ENCODE results near the gene FBXO28. TPM values are rescaled to one million over a fixed set of nuclear protein-coding genes. Genes with fewer than 3 reads are reported as not detected.

Gene FBXO28
- polyA plus RNA-seq, 1 donor: 18.1 TPM

DNA sequence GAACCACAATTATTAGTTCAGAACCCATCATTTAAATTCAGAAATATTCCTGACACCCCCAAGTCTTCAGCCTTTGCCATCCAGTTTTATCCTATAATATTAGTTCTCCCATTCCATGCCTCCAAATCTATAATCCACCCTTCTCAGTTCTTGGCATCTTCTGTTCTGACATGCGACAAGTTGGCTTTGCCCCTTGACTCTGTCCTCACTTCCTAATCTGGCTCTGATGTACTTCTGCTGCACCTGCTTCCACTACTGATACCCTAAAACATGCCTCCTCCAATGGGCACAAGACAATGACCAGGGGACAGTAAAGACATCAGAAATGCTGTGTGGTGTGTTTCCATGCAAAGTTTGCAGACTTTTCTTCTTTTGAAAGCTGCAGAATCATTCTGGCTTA is 17.1 kb upstream of the FBXO28 start:
- no peak for DNase-seq

DNA sequence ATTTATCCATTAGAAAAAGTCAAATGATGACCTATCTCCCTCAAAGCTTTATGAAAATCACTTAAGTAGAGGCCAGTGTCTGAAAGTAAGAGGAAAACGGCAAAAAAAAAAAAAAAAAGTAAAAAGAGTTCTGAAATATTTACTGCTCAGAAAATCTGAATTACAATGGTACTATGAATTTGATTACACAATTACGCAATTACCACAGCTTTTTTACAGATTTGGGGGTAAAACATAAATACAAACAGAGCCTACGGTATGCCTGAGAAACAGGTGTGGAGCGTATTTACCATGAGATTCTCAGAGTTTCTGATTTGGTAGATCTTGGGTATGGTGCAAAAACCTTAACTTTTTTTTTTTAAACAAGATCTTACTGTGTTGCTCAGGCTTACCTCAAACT is 15.9 kb upstream of the FBXO28 start:
- DNase-seq: no peak

DNA sequence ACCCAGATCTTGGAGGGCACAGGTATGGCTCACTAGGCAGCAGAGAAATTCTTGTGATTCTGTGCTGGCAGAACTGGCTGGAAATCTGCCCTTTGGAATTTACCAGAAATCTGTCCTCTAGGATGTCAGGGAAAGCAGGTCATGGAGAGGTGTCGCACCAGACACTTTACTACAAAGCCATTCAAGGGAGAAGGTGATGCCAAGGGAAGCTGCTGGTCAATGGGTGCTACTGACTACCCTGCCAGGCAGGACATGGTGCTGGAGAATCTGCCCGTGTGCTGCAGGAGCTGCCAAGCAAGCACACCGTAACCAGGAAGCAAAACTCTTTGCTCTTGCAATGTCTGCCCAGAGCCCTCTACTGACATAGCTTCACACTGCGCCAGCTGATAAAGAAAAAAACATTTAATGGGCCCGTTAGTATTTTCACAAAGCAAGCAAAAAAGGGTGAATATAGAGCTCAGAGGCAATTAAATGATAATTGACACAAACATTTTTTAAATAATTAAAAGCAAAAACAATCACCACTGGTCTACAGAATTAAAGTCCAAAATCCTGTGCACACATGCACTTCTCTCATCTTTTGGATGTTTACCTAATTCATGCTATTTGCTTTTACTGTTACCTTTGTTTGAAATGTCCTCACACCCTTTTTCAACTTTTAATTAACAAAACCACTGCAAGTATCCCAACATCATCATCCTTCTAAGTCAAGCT is 7.2 kb upstream of the FBXO28 start:
- no peak for DNase-seq

DNA sequence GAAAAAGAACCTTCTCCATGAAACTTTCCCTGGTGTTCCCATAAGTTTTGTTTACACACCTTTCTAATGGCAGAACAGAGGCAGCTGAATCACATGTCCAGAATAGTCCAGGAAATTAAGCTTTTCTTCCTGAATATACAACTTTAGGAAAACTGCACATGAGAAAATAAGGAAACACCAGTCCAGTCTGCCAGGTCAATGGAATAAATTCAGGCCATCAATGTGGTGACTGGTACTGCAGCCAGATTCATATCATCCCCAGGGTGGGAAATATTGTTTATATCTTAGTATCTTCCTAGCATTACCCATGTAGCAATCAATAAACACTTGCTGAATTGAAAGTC is 6.7 kb upstream of the FBXO28 start:
- DNase-seq: no peak

DNA sequence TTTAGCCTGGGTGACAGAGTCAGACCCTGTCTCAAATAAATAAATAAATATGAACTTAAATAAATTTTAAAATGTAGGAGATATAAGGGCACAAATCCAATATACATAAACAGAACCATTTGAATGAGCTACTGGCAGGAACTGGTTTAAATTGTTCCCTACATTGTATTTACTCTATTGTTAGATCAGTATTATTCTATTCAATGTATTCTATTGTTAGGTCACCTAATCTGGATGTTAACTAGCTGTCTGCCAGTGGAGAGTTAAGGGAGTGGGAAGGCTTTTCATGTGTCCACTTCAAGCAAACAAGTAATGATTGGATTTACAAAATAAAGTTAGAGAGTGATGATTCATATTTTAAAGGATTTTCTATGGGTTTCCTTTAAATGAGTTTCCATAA is 4.9 kb upstream of the FBXO28 start:
- no peak for DNase-seq

DNA sequence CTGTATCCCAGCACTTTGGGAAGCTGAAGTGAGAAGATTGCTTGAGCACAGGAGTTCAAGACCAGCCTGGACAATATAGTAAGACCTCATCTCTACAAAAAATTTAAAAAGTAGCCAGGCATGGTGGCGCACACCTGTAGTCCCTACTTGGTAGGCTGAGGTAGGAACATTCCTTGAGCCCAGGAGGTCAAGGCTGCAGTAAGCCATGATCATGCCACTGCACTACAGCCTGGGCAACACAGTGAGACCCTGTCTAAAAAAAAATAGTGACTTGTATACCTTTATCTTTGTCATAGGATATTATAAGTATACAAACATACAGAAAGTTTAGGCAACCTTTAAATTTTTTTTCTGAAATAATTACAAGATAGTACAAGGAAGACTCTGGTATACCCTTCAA is 3.9 kb upstream of the FBXO28 start:
- no peak for DNase-seq

DNA sequence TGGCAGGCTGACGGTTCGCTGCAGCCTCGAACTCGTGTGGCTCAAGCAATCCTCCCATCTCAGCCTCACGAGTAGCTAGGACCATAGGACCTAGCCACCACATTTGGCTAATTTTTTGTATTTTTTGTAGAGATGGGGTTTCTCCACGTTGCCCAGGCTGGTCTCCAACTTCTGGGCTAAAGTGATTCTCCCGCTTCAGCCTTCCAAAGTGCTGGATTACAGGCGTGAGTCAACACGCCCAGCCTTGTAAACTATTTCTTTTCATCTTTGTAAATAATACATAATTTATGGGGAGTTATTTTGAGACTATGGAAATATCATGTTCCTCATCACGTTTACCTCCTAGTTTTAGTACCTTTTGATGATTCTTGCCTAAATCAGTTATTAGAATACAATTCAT is 906 bp upstream of the FBXO28 start:
- no peak for DNase-seq

DNA sequence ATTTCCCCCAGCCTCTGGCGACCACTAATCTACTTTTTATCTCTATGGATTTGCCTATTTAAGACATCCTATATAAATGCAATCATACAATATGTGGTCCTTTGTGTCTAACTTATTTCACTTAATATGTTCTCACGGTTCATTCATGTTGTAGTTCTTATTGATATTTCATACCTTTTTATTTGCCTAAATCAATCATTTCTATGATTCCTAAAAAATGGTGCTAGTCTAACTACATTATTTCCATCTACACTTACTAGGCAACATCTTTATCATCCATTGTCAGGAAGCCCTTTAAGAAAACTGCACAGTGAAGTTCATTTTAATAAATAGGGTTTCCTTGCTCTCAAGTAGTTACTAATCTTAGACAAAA is 380 bp upstream of the FBXO28 start:
- DNase-seq: no peak

DNA sequence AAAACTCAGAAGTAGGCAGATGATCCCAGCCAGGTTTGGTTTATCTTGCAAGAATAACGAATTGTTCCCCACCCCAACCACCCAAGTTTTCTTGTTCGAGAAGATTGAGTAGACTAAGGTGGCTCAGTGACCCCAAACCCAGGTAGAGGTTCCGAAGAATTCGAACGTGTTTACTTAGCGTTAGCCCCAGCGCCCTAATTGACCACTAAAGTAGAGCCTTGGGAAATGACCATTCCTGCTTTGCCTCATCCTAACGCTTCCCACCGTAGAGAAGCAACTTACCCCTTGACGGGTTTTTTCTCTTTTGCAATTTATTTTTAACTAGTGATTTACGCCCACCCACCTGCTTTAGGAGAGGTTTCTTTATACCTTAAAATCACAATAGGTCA is 870 bp downstream of the FBXO28 start:
- no peak for DNase-seq

DNA sequence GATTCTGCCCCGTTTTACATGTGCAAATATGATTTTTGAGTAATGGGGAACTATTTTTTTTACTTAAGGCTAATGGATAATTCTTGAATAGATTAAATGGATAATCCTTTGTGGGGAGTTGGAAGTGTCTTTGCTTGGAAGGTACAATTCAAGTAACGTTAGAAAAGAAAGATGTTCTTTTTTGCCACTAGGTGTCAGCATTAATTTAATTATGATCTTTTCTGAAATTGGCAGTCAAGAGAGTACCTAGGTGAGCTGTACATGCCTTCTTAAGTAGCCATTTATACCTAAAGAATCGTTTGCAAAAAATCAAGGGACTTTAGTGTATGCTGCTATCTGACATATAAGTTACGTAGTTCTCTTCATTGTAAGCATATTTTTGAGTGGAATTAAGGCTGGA is 2.2 kb downstream of the FBXO28 start:
- peak; percentile 36 for DNase-seq

DNA sequence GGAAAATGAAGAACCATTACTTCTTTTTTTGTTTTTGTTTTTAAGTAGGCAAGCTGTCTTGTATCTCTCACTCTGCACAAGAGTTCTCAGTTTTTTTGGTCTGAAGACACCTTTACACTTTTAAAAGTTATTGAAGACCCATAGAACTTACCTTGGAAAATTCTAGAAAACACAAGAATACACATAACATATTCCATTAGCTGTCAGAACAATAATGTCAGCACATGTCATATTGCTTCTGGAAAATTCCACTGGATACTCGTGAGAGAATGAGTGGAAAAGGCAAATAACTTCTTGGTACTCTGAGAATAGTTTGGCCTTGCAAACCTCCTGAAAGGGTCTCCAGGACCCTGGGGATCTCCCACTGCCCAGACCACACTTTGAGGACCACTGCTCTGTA is 4.8 kb downstream of the FBXO28 start:
- DNase-seq: no peak

DNA sequence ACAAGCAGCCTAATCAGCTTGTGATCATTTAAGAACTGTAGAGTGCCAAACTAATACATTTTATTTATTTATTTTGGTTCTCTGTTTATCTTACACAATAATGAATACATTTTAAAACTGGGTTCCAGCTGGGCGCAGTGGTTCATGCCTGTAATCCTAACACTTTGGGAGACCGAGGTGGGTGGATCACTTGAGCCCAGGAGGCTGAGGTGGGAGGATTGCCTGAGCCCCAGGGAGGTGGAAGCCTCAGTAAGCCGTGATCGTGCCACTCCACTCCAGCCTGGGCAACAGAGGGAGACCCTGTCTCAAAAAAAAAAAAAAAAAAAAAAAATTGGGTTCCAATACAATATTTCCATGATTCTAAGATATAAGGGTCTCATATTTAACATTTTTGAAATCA is 9.2 kb downstream of the FBXO28 start:
- no peak for DNase-seq

DNA sequence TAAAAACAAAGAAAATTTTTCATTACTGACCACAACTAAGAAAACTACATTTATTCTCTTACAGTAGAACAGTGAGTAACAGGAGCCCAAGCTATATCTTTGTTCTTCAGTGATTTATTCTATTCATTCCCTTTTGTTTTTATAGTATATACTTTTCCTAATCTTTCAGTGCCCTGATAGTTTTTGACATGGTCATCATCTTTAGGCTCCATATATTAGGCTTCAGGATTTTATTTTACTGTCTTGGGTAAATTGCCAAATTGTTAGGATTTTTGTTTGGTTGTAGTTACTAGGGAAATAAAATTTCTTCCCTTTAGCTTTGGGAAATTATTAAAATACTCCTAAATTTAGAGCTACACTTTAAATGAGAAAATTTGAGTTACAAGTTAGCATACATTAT is 10.3 kb downstream of the FBXO28 start:
- no peak for DNase-seq

DNA sequence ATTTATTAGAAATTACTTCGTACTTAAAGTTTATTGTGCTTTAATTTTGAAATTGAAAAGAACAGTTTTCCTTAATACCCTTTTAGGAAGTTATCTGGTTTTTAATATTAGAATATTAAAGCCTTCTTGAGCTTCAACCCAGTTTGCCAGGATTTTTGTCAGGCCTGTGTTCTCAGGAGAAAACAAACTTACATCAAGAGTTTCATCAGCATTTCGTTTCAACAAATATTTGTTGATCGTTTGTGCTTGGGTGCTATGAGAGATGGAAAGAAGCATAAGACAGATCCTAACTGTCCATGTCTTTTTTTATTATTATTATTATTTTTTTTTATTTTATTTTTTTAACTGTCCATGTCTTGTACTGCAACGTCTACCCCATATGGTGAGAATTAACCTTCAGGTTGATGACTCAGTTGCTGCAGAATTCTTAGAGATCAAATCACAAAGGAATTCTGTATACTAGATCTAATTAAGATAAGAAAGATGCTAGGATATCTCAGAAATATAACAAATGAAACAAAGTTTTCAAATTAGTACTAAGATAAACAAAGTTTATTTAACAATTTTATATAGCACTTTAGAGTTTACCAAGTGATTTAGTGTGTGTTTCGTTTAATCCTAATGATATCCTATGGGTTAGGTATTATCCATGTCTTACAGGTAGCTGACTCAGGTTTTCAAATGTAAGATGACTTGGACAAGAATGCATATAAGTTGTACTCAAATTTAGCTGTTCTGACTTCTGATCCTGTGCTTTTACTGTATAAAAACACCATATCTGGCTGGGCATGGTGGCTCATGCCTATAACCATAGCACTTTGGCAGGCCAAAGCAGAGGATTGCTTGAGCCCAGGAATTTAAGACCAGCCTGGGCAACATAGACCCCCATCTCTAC is 14.3 kb downstream of the FBXO28 start:
- no peak for DNase-seq

DNA sequence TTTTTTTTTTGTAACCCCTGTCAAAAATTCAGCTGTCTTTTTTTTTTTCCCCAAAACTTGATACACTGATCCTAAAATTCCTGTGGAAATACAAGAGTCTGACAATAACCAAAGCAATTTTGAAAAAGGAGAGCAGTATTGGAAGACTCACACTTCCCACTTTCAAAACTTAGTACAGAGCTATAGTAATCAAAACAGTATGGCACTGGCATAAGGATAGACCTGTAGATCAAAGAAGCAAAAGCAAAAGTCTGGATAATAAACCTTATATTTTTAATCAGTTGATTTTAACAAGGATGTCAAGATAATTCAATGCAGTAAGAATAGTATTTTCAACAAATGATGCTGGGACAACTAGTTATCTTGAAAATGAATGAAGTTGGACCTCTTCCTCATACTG is 17.3 kb downstream of the FBXO28 start:
- no peak for DNase-seq

DNA sequence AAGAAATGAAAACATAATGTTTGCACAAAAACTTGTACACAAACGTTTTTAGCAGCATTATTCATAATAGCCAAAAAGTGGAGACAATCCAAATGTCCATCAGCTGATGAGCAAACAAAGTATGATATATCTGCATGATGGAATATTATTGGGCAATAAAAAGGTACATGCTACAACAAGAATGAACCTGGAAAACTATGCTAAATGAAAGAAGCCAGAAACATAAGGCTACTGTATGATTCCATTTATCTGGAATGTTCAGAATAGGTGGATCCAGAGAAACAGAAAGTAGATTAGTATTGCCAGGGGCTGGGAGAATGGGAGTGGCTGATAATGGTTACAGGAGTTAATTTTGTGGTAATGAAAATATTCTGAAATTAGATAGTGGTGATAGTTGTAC is 19.0 kb downstream of the FBXO28 start:
- no peak for DNase-seq

DNA sequence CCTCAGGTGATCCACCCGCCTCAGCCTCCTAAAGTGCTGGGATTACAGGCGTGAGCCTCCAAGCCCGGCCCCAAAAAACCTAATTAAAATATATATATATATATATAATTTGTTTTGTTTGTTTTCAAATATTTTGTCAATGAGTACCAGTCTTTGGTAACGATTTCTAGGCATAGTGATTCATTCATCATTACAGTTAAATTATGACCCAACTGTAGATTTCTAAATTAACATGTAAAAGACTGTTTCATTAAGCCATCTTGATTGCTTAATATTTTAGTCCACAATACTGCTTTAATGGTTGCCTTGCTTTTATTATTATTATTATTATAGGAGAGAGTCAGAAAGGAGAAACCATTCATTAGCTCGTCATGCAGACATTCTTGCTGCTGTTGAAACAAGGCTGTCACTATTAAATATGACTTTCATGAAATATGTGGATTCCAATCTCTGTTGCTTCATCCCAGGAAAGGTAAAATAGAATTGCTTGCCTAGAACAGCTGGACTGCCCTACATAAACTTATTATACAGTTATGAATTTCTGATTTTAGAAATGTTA is 19.9 kb downstream of the FBXO28 start:
- no peak for DNase-seq

DNA sequence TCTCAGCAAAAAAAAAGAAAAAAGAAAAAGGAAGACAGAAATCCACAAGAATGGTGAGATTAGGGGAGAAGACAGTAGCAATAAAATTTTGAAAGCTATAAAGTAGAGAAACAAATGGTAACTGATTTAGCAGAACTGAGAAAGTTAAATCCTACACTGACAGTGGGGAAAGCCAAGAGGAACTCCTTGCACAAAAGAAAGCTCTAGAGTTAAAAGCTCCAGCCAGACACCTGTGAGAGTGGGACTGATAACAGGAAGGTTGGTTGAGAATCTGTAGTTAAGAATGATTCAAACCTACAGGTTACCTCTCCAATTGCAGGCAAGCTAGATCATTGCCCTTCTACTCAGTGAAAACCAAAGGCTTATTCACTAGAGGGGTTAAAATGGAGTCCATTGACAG is 23.6 kb downstream of the FBXO28 start:
- no peak for DNase-seq

DNA sequence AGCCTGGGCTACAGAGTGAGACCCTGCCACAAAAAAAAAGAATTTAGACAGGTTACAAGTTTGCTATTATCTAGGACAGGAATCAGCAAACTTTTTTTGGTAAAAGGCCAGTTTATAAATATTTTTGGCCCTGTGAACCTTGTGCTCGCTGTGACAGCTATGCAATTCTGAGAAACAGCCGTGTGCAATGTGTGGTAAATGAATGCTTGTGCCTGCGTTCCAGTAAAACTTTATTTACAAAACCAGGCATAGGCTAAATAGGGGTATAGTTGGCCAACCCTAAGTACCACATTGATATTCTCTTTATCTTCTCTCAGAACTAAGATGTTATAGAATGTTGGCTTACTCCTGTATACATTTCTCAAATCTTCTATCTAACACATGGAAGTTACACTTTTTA is 24.3 kb downstream of the FBXO28 start:
- DNase-seq: no peak

DNA sequence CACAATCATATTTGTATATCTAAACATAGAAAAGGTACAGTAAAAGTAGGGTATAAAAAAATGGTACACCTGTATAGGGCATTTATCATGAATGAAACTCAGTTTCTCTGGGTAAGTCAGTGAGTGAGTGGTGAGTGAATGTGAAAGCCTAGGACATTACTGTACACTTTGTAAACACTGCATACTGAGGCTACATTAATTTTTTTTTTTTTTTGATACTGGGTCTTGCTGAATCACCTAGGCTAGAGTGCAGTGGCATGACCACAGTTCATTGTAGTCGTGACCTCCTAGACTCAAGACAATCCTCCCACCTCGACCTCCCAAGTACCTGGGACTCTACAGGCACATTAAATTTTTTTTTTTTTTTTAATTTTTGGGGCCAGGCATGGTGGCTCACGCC is 27.8 kb downstream of the FBXO28 start:
- no peak for DNase-seq

DNA sequence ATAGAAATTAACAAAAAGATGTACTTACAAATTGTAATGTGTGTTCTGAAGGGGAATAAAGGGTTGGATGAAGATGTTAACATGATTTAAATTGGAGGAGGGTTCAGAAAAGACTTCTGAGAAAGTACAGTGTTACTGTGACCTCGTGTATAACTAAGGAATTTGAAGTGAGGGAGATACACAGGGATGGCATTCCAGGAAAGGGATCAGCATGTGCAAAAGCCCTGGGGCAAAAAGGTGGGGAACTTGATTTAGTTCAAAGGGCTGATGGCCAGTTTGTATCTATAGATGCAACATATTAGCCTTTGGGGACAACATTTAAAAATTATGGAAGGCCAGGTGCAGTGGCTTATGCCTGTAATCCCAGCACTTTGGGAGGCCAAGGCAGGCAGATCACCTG is 35.8 kb downstream of the FBXO28 start:
- DNase-seq: no peak

DNA sequence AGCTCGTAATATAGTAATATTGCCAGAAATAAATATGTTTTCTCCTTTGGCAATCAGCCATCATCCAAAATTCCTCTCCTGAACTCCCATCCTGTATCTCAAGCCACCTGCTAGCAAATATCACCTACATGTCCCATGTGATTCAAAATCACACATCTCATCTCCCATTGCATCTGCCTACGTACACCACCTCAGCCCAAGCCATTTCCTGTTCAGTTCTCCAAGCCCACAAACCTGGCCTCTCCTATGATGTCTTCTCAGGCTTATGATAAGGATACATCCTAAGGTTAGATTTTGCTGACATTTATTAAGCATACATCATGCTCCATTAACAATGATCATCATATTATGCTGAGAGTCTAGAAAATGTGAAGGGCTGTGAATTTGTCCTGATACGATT is 37.2 kb downstream of the FBXO28 start:
- no peak for DNase-seq

DNA sequence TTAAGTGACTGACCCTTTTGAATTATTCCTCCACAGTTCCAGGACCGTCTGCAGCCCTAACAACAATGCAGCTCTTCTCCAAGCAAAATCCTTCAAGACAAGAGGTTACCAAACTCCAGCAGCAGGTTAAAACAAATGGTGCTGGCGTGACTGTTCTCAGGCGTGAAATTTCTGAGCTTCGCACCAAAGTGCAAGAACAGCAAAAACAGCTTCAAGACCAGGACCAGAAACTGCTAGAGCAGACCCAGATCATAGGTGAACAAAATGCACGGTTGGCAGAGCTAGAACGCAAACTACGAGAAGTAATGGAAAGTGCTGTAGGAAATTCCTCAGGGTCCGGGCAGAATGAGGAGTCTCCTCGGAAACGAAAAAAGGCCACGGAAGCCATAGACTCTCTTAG is 43.4 kb downstream of the FBXO28 start:
- no peak for DNase-seq

DNA sequence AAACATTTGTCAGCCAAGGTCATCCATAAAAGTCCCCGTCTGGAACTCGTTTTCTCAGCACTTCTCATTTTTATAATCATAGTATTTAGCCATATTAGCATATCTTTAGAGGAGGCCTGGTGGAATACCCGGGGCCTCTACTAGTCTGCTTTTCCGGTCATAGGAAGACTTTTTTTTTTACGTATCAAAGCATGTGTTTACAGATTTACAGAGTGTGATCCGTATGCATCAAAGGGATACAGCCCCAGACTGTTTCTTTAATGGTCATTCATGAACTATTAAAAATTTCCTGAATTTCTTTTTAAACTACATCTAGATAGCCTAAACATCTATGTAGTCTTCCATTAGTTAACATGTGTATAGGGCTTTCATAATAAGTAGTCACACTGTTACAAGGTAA is 45.6 kb downstream of the FBXO28 start:
- no peak for DNase-seq
